HG03442 (cell line): Measurements from ENCODE around the gene ME3.

Experiments used
- ATAC-seq: cut with Tn5 transposase; IDR thresholded peaks from one replicate; pipeline ENCODE4 v1.9.1; 2021; ENCODE audit warnings: mild to moderate bottlenecking, moderate library complexity; ENCODE audit not compliant: unreplicated experiment

The ME3 gene

GRCh38 chr11:86519064-86519911 is 153.1 kb downstream of the ME3 start:
- no peak for ATAC-seq

DNA sequence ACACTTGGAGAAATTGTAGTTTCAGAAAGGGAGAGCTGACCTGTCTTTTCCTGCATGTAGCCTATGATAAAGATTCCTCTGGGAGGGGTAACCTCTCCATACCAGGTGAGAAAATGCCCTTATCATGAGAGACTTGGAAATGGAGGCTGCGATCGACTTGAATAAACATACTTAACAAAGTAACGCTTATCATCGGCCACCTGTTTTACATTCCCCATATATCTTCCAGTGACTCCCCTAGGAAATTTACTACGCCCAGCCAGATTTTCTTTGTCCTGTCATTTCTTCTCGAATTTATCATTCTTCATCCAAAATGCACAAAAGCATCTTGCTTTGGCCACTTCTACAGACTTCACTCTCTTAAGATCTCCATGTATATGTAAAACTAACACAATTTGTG is 154.2 kb downstream of the ME3 start:
- no peak for ATAC-seq

- ATAC-seq = no peak
Measured at GRCh38 chr11:86517557-86517956, 154.9 kb downstream of the ME3 start.

DNA sequence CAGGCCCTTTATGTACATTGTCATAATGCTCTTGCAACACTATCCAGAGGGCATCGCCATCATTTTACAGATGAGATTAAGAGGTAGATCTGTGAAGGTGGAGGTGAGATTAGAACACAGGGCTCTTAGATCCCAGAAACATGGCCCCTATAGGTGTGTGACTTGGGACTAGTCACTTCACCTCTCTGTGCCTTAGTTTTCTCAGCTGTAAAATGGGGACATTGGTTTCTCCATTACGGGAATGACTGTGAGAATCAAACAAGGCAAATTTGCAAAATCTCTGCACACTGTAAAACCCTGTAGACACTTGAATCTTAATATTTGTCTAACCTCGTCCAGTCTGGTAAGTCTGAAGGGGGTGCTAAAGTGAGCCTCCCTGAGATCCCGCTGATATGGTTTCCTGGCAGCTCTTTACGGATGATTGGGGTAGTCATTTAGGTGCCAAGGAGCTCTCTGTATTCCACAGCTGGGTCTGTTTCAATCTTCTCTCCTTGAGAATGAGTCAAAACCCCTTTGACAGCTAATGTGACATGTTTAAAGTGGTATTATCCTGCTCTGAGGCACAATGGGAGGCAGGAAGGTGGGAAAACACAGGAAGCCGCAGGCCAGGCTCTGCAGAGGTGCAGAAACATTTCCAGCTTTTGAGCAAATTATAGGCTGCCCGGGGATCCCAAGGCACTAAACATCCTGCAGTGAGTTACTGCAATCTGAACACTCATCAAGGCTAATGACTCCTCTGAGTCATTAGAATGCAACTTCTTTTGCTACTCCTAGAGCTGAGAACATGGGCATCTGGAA is 156.9 kb downstream of the ME3 start:
- no peak for ATAC-seq

DNA sequence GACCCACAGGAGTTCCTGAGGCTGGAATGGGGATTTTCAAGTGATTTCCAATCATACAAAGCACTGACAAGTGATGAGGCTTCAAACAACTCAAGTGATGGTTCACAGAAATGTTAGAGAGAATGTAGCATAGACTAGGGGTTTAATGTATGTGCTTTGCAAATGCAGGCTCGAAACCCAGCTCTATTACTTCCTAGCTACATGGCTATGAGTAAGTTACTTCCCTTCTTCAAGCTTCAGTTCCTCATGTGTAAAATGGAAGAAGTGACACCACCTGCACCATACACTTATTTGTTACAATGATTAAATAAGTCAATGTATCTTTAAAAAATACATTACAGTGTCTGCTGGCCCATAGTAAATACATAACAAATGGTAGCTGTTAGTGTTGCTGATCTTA is 158.0 kb downstream of the ME3 start:
- ATAC-seq = no peak

GRCh38 chr11:86513746-86514373 is 158.6 kb downstream of the ME3 start:
- ATAC-seq = no peak

DNA sequence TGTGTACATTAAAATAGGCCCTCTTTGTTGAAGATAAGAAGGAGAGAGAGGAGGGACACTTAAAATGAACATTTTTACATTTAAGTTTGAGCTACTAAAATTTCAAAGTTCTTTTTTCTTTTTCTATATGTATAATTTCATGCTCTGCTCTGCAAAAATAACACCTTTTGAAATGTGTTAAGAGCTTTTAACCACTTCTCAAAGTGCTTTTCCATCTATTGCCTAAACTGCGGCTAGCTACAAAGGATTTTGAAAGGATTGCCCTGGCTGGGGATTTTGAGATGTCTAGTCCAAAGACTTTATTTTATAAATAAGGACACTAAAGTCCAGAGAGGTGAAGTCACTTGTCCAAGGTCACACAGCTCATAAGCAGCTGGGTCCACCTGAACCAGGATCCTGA is 159.3 kb downstream of the ME3 start:
- no peak for ATAC-seq

DNA sequence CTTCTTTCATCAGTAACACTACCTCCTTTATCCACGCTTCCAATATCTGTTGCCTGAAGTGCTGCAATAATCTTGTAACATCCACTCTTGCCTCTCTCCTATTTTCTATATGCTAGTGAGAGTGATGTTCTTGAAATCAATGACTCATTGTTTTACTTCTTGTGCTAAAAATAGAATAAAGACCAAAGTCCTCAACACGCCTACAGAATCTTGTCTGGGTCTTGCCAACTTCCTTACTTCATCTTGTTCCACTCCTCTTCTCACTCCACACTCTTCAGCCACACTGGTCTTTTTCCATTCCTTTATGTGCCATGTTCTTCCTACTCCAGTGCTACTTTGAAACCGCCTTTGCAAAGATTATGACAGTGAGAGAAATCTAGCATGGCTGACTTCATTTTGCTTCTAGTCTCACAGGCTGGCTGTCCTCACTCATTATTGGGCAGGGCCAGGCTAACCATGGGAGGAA is 161.3 kb downstream of the ME3 start:
- ATAC-seq = peak; percentile 77

GRCh38 chr11:86510674-86511073 is 161.7 kb downstream of the ME3 start:
- no peak for ATAC-seq

GRCh38 chr11:86510097-86510496 is 162.3 kb downstream of the ME3 start:
- no peak for ATAC-seq

GRCh38 chr11:86509588-86509974 is 162.8 kb downstream of the ME3 start:
- no peak for ATAC-seq

- ATAC-seq = no peak
Measured at GRCh38 chr11:86508604-86509587, 163.5 kb downstream of the ME3 start.

GRCh38 chr11:86507249-86507845 is 165.1 kb downstream of the ME3 start:
- ATAC-seq = no peak

DNA sequence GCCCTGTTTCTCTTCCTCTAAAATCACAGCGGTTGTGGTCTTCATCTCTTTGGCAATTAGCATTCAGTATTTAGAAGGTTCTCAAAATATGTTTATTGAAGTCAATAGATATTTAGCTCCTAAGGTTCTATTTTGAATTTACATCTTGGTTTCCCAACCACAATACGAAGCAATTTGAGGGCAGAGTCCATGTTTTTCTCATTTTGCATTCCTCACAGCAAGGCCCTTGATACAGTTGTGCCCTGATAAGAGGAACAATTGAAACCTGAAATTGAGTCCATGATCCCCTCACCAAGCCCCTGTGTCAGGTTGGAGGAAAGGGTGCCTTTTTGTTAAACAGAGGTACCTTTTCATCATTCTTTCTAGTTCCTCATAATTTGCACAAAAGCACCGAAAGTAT is 166.2 kb downstream of the ME3 start:
- ATAC-seq = no peak

DNA sequence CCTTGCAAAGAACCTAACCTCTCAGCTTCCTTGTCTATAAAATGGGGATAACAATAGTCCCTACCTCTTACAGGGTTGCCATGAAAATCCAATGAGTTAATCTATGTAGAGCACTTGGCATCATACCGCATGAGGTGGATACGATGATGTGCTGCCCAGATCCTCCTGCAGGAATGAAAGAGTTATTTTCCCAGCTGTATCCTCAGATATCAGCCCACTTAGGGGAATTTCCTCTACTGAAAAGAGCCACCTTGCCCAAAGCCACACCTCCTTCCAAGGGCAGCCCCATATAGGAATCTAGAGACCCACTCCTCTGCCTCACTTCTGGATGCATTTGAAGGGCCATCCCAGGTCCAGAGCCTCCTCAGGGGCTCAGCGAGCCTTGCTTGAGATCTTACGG is 169.3 kb downstream of the ME3 start:
- ATAC-seq = no peak

GRCh38 chr11:86502137-86502642 is 170.2 kb downstream of the ME3 start:
- ATAC-seq = no peak

DNA sequence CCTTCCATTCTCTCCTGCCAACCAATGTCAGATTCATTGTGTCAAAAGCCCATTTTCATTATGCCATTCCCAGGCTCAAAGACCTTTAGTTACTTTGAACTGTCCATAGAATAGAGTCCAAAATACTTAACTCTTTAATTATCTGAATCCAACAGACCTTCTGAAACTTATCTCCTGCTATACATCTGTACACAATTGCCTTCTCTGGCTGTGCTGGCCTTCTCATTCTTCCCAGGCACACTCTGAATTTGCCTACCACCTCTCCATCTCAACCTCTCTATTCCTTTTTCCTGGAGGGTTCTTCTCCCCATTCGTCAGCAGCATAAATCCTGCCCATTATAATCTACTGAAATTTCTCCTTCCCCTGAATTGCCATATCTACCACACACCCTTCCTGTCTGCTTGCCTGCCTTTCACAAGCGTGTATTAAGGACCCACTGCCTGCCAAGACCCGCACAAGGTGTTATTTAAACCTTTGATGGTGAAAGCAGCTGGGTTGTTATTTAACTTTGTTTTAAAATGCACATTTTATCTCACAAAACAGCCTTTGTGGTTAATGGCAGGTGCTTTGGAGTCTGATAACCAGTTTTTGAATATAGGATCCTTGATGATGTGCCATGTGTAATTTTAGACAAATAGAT is 171.8 kb downstream of the ME3 start:
- ATAC-seq = no peak

GRCh38 chr11:86499723-86500129 is 172.7 kb downstream of the ME3 start:
- no peak for ATAC-seq

DNA sequence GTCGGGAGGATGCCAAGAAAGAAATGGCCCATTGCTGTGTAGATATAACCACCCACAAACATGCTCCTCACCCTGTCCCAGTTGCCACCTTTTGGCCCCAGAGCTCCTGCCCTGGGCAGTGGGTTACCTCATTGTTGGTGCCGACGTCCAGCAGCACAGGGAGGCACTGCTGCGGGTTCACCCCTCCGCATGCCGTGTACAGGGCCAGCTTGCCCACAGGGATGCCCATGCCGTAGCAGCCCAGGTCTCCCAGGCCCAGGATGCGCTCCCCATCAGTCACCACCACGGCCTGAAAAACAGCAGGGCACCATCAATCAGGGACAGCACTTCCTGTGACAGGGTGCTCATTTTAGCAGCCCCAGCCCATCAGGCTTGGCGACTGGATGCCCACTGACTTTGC is 174.6 kb downstream of the ME3 start:
- ATAC-seq = no peak
